C4-2B (cell line): ENCODE measurements around the gene CCT7.

Experiments
- ZFX ChIP-seq: fragments of 450-650 bp; IDR thresholded peaks from 2 replicates; pipeline ENCODE4 v1.6.1; 2017
- TF ChIP-seq, protein P1 (sequence below): fragments of 450-650 bp; conservative IDR thresholded peaks from 2 replicates; pipeline ENCODE4 v1.5.1; 2017; ENCODE audit warnings: mild to moderate bottlenecking

DNA sequence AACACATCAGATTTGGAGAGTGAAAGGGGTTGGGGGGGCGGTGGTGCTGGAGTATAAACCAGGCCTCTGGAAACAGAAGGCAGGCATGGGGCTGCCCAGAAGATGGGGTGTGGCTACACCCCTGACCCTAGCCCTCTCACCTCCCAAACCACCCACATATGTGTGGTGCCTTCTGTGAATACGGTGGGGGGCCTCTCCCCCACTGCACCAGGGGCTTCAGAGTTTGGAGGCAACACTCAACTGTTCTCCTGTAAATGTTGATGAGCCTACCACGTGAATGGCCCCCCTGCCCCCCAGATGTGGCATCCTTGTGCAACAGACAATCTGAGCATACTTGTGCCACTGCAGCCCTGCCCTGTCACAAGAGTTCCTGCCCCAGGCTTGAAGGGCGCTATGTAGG is 30.7 kb downstream of the CCT7 start:
- TF ChIP-seq, protein P1, sequence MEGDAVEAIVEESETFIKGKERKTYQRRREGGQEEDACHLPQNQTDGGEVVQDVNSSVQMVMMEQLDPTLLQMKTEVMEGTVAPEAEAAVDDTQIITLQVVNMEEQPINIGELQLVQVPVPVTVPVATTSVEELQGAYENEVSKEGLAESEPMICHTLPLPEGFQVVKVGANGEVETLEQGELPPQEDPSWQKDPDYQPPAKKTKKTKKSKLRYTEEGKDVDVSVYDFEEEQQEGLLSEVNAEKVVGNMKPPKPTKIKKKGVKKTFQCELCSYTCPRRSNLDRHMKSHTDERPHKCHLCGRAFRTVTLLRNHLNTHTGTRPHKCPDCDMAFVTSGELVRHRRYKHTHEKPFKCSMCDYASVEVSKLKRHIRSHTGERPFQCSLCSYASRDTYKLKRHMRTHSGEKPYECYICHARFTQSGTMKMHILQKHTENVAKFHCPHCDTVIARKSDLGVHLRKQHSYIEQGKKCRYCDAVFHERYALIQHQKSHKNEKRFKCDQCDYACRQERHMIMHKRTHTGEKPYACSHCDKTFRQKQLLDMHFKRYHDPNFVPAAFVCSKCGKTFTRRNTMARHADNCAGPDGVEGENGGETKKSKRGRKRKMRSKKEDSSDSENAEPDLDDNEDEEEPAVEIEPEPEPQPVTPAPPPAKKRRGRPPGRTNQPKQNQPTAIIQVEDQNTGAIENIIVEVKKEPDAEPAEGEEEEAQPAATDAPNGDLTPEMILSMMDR, result no peak
- no peak for TF ChIP-seq ZFX
